NCI-H1092 treated with DMSO at 0.1 percent for 48 hours (cell line): ENCODE measurements around the gene RELL2.
A peak's percentile ranks its signal among the peaks of the same experiment; 100 is the strongest.

Experiments
- DNase-seq: peaks from one replicate; lab custom pipeline; 2025; lab: John Stamatoyannopoulos, UW

The RELL2 gene

DNA sequence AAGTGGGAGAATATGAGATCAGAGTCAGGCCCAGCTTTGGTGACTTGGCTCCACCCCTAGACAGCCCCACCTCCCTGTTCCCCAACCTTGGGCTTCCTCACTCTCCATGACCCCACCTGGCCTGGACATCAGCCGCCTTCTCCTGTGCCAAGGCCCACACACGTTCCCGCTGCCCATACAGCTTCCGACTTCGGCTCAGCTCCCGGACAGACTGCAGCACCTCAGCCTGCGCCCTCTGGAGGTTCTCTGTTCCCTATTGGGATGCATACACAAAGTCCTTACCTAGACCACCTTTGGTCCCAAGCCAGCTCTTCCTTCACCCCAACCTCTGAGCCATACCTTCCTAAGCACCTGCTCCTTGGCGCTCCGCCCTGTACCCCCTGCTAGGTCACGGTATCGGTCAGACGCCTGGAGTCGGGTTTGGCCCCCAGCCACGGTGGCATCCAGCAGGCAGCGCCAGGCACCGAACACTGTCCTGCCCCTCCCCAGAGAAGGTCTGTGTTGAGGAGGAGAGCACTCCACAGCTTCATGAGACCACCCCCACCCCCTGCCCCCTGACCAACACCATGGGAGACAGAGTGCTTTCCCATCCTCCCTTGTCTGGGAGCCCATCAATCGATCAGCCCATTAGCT lies 12.4 kb downstream of the RELL2 start:
- no peak for DNase-seq

DNA sequence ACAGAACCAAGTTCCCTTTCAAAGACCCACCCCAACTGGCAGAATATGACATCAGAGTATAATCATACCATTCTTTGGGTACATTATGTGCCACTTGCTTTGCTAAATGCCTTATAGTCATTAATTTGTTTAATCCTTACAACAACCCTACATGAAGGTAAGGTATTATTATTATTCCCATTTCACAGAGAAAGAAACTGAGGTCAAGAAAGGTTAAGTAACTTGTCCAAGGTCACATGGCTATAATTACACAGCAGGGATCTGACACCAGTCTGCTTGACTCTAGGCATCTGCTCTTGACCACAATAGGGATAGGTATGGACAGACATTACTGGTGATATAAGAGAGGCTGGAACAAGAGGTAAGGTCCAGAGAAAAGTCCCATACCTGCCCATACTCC lies 13.2 kb downstream of the RELL2 start:
- no peak for DNase-seq

DNA sequence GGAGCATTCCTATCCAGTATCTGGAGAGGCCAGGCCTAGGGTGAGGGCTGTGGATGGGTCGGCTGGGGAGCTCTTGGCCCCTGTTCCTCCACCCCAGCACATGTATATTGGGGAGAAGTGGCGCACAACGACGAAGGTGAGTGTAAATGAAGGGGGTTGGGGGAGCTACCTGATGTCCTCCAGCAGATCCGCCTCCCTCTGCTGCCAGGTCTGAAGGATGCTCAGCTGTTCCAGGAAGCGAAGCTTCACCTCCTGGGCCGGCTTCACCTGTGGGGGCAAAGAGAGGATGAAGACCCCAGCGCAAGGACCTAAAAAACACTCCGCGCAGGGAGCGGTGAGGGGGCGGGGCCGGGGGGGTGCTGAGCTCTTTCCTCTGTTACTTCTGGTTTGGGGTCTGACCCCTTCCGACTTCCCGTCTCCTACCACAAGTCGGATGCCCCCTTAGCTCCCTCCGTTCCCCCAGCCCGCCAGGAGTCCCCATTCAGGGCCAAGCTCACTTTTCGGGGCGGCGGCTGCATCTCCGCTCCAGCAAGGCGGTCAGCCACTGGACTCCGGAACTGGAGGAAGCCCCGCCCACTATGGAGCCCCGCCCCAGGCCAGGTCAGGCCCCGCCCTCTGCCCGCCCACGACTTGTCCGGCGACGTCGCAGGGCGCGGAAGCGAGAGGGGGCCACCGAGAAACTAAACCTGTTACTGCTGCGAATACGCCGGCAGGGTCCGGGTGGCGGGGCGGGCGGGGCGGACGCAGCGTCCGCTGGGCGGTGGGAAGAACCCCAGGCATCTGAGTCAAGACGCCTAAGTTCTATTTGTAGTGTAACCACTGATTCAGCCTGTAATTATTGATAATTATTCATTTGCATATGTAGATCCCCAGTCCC lies 14.3 kb downstream of the RELL2 start, which contains the start of gene FCHSD1:
FCHSD1 (minus strand) TSS at position 568 of the 877 bp plus-strand sequence; CDS start at position 518, 50 bp downstream.
- DNase-seq = no peak

DNA sequence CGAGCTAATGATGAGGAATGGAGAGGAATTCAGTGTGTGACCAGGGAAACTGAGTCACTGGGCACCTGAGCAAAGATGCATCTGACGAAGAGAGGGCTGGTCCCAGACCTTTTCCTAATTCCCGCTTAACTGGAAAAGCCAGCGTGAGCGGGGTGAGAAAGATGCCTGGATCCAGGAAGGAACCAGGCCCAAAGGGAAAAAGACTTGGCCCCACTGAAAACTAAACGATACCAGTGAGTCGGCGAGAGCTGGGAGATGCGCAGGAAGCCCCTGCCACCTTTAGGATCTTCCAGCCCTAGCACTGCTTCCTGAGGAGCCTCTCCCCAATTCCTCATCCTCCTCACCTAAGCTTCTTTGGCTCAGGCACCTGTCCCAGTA lies 14.9 kb downstream of the RELL2 start:
- DNase-seq = no peak

DNA sequence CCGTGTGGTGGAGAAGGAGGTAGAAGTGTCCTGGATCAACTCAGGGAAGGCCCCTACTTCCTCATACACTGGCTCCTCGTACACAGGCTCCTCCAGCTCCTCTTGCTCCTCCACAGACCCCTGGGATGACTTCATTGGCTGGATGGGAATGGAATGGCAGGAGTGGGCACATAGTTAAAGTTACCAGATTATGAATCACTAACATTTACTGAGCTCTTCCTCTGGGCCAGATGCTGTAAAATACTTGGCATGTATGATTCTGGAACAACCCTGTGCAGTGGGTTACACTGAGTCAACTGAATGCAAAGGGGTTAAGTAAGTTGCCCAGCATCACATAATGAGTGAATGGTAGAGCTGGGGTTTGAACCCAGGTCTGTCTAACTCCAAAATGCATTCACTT lies 17.5 kb downstream of the RELL2 start:
- no peak for DNase-seq

DNA sequence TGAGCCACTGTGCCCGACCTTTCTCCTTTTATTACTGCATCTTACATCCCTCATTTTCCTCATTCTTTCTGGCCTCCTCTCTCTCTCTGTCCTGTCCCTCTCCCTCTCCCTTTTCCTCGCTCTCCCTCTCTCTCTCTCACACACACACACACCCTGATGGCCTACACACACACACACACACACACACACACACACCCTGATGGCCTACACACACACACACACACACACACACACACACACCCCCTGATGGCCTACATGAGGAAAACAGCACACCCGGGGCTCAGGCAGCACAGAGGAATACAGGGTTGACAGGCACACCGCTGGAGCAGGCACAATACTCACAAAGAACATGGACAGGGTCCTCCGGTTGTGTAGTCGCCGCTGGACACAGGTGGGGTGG lies 18.2 kb downstream of the RELL2 start:
- DNase-seq = no peak

DNA sequence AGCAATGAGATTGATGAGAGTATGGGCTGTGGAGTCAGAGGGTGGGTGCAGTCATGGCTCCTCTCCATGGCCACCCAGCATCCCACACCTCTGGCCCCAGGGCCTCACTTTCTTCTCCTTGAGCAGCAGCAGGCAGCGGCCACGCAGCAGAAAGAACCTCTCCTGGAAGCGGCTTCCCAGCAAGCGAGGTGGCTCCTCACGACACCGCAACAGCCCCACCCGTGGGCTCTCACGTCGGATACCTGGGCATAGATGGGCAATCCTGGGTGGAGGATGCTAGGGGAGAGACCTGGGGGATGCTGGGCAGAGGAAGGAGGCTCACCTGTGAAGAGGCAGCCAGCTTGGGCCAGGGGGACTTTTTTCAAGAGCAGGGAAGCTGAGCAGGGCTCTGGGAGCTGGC lies 19.6 kb downstream of the RELL2 start:
- DNase-seq = no peak

DNA sequence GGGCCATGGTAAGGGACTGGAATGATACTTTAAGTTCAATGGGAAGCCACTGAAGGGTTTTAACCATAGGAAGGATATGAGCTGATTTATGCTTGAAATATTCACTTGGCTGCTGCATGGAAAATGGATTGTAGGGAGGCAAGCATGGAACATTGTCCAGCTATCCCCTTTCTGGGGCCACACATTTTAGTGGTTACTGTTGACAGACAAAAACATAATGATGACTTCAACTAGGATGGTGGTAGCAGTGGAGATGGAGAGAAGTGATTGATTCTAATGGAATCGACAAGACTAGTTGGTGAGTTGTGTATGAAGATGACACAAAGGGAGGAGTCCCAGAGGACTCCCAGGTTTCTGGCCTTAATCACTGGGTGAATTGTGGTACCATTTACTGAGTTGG lies 20.6 kb downstream of the RELL2 start:
- DNase-seq = no peak

DNA sequence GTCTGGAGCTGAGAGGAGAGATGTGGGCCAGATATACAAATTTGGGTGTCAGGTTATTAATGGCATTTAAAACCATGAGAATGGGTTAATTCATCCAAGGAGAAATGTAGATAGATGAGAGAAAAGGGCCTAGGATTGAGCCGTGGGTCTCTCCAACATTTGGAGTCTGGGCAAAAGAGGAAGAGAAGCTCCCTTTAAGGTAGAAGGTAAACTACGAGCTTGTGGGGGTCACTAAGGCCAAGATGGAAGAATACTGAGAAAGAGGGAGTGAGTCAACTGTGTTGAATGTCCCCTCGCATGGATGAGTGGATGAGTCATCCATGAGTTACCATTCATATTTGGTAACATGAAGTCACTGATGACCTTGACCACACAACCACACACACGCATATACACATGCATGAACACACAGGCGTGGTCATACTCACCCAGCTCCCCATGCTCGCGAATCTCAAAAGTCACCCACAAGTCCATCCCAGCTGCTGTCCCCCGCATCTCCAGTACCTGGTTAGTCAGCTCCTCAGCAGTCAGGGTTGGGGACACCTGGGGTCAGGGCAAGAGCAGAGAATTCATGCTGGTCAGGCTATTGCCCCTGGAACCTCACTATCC lies 21.2 kb downstream of the RELL2 start:
- no peak for DNase-seq

DNA sequence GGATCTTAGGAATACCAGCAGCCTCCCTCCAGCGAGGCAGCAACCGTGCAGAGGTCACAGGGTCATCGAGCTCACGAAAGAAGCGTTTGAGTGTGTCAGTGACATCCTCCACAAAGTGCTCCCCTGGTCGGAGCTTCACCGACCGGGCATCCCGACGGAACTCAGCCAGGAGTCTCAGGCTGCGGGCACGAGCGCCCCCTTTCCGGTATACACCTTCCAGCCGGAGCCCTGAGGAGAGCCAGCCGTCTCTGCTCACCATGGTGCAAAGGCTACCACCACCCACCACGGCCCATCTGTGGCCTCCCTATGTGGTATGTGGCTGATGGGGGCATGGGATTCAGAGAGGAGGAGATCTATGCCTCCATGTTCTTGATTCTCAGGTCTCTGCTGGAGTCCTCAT lies 25.2 kb downstream of the RELL2 start:
- DNase-seq = no peak

DNA sequence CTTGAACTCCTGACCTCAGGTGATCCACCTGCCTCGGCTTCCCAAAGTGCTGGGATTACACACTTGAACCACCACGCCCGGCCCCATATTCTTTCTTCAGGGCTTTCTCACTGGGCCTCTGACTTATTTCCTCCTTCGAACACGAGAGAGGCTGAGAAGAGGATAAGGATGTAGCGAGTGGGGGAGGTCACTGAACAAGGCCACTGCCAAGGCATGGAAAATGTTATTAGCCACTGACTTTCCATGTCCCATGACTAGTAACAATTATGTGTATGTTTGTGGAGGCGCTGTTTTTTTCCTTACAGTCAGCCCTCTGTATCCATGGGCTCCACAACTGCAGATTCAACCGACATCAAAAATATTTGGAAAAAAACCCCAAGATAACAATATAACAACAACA lies 26.7 kb downstream of the RELL2 start:
- no peak for DNase-seq

DNA sequence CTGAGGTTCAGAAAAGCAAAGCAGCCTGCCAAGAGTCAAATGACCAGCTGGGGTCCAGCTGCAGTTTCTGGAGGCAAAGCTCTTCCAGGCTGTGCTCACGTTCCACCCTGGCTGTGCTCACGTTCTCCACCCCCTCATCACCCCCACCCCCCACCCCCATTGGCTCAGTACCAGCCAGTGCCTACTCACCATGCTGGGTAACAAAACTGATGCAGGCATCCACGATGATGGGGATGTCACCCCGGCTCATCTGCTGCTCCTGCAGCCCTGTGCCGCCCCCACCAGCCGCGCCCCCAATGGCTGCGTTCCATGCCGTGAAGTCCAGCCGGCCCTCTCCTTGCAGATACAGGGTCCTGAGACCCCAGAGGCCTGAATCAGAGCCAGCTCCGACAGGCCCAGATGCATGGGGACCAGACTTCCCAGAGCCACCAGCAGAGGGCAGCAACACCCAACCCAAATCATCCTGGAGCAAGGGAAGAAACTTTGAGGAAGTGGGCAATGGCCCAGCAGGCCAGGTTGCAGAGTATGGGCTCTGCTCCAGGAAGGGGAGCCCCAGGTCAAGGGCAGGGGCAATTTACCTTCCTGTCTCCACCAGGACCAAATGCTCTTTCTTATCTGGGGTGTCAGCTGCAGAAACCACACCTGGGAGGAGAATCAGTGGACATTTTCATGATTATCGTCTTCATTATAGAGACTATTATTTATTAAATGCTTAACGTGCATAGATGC lies 28.1 kb downstream of the RELL2 start:
- peak; percentile 23 for DNase-seq

DNA sequence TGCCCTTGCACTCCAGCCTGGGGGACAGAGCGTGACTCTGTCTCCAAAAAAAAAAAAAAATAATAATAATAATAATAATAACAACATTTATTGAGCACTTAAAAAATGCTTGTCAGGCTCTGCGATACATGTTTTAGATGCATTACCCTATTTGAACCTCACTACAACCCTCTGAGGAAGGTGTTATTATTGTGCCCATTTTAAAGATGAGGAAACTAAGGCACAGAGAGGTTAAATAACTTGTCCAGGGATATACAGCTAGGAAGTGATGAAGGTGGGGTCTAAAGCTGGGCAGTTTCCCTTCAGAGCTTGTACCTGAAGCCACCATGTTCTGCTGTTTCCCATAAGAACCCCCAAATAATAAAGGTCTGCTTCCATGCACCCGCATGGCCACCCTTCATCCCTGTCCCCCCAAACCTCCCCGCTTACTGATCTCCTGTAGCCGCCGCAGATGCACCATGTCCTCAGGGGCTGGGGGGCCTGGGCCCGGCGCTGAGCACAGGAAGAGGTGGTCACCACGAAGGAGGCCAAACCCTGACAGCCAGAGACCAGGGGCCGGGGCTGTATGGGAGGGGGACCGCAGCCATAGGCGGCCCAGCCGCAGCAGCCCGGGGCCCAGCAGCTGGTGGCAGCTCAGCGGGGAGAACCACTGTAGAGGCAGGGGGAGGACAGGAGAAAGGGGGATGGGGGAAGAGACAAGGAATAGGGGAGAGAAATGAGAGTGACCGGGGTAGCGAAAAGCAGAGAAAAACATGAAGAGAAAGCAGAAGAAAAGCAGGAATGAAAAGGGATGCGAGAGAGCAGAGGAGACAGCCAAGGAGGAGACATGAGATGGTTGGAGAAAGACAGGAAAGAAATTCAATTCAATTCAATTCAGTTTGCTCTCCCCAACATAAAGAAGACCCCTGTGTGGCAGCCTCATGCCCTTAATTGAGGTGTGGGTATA lies 29.5 kb downstream of the RELL2 start:
- no peak for DNase-seq

DNA sequence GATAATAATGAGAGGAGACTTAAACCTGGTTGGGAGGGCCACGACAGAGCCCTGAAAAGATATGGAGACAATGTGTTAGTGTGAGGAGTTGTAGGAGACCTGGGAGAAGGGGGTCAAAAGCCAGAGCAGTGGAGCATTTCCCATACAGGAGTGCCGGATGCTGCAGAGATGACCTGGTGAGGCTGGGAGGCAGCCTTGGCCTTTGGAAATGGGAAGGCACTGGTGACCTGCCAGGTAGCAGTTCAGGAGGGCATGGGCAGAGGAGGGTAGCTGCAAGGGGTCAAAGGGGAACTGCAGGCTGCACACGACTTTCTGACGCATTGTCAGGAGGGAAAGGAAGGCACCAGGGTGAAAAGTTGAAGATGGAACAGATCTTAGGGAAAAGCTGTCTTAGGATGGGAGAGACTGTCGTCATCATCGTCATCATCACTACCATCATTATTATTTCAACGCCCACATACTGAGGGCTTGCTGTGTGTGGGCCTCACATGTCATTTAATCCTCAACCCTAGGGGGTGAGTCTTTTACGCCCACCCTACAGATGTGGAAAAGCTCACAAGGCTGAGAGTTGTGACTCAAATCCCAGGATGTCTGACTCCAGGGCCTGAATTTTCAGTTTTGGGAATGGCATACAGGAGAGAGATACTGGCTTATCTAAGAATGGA lies 31.9 kb downstream of the RELL2 start:
- DNase-seq = no peak

DNA sequence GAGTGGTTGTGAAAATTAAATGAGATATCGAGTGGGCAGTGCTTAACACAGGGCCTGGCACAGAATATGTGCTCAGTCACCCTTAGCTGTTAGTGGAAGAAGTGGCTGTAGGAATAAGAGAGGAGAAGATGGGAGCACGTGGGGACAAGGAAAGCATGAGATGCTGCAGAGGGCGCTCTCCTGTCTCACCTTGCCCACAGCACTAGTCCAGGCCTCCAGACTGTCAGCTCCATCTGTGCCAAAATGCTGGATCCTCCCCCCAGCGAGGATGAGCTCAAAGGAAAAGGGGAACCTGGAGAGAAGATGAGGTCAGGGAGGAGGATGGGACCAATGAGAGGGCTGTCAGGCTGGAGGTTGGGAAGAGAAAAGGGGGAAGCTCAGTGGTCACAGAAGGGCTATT lies 32.7 kb downstream of the RELL2 start:
- no peak for DNase-seq

DNA sequence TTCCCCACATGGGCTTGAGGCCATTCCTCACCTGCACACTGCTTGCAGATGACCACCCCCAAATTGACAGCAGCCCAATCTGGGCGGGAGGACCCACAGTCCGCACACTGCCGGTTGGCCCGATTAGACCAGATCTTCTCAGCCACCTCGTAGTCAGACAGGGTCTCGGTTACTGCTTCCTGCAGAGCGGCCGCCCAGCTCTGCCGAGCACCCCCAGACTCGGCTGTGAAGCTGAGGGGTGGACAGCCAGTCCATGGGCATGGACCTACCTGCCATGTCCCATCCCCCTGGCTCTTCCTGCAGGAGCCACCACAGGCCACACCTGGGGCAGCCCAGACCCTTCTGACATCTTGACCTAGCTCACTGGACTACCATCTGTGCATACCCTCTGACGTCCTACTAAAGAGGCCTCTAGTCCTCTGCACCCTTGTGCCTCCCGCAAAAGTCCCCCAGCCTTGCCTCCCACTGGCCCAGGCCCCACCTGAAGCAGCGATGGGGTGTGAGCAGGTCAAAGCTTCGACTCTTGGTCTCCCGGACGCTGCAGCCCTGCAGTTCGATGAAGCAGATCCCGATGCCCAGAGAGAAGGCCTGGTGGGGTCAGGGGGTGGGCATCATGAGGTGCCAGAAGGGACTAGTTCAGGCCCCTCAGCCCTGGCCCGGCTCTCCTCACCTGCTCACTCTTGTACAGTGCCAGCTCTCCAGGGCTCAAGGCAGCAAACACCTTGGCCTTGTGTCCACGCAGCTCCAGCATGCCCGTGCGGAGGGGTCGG lies 35.5 kb downstream of the RELL2 start:
- DNase-seq = no peak

DNA sequence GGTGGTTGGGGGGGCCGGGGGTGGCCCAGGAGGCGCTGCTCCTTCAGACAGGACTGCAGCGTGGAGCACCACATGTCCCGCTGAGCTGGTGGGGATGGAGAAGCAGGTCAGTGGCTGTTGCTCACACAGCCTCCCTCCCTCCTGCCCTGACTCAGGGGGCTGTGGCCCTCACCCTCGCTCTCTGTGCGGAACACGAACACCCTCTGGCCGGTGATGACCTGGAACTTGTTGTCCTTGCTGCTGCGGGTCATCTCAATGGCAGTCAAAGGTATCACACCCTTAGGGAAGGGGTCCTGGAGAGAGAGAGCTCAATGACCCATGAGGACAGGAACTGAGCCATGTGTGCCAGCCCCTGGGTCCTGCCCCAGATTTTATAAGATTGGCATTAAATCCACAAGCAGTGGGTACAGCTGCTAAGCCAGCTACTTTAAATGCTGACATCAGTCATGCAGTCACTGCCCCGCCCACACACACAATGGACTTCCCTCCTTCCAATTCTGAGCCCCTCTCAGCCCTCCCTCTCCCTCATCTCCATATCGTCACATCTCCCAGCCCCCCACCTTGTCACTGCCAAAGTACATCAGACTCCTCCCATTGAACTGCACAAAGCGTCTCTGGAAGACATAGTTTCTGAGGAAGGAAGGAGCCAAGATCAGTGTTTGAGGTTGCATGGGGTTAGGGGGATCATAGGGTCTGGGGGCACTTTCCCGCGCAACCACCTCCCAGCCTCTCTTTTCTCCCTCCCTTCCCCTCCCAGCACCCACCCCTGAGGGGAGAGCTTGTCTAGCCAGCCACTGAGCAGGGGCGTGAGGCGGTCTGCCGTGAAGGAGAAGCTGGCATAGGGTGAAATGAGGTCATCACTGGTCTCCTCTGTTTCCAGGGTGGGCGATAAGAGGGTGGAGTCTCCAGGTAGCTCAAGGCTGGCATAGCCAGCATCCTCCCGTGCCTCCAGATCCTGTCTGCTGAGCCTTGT lies 36.3 kb downstream of the RELL2 start:
- peak; percentile 23 for DNase-seq

DNA sequence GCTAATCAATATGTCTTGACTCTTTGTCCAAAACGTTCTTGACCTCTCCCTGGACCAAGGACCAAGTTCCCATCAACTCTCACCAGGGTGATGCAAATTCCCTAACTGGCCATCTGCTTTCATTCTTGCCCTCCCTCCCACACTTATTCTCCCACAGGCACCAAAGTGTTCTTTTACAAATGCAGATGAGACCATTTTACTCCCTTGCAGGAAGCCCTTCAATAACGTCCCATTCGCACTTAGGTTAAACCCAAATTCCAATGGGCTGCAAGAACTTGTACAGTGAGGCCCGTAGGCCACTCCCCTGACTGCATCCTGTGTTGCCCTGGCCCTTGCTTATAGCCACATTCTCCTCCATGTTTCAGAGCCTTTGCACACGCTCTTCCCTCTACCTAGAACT lies 38.0 kb downstream of the RELL2 start:
- DNase-seq = no peak

DNA sequence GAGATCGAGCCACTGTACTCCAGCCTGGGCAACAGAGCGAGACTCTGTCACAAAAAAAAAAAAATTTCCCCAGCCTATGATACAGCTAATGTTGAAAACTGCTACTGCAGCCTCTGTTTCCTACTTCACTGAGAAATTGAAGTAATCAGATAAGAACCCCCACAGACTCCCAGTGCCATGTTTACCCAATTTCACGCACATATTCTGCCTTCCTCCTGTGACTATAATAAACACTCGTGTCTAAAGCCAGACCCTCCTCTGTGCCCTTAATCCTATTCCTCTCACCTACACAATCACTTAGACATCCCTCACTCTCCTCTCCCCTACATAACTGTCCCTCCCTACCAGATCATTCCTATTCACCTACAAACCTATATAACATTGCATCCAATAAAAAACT lies 38.9 kb downstream of the RELL2 start:
- no peak for DNase-seq
